Measurements from ENCODE around the gene ZBED6. TPM values are rescaled to one million over a fixed set of nuclear protein-coding genes. Genes with fewer than 3 reads are reported as not detected.

The ZBED6 gene
- total RNA-seq, 4 donors from 2014 or later, result 15.2 to 27.3 (median 18.3) TPM

DNA sequence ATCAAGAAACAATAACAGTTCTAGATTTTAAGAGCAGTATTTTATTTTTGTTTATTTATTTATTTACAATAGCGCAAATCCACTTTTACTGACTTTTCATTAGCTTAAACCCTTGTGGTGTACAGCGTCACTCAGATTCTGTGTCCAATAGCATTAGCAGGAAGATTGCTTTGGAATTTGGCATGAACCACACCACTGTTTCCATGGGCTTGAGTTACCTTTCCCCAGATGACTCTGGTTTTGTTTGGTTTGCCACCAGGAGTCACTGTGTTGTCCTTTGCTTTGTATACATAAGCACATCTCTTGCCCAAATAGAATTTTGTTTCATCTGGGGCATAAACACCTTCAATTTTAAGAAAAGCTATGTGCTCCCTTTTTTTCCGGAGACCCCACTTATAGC is 40.1 kb downstream of the ZBED6 start:
- 96 to 97% methylated on average over 3 of the region's 3 CpGs for WGBS, 2 donors
- no peak for DNase-seq (ENCODE audit: low spot score in 2 of 2)
- no peak for TF ChIP-seq CTCF (IDR thresholded peaks at IDR 0.05)
- TF ChIP-seq POLR2A (IDR thresholded peaks at IDR 0.05), result no peak
- H3K4me3 ChIP-seq (ENCODE audit: low read depth, poor library complexity, severe bottlenecking), result no peak overlapping the region
- intact Hi-C loops (cut with DNase I; ENCODE audit: low total_unique reads), result no loop called here

- whole genome bisulfite sequencing, 2 donors, result 50 to 58% methylated on average over 5 of the region's 5 CpGs
- no peak for DNase-seq (ENCODE audit: low spot score in 2 of 2)
- TF ChIP-seq POLR2A (IDR thresholded peaks at IDR 0.05), result no peak
- TF ChIP-seq CTCF (IDR thresholded peaks at IDR 0.05), result no peak
- intact Hi-C loops (cut with DNase I; ENCODE audit: low total_unique reads), result no loop called here
- H3K4me3 ChIP-seq (ENCODE audit: low read depth, poor library complexity, severe bottlenecking), result no peak overlapping the region
Measured at GRCh38 chr1:203839081-203839480, 43.7 kb downstream of the ZBED6 start.

- WGBS, 2 donors, result 97 to 98% methylated on average over 4 of the region's 4 CpGs
- no peak overlapping the region for H3K4me3 ChIP-seq (ENCODE audit: low read depth, poor library complexity, severe bottlenecking)
- DNase-seq (ENCODE audit: low spot score in 2 of 2), result no peak
- TF ChIP-seq CTCF (IDR thresholded peaks at IDR 0.05) (no peak), POLR2A (IDR thresholded peaks at IDR 0.05) (no peak)
- intact Hi-C loops (cut with DNase I; ENCODE audit: low total_unique reads), result no loop called here
Measured at GRCh38 chr1:203840208-203840808, 44.9 kb downstream of the ZBED6 start.

GRCh38 chr1:203842559-203842876 is 47.1 kb downstream of the ZBED6 start:
- 81 to 85% methylated on average over 2 of the region's 2 CpGs for WGBS, 2 donors
- intact Hi-C loops (cut with DNase I; ENCODE audit: low total_unique reads), result no loop called here
- DNase-seq (ENCODE audit: low spot score in 2 of 2), result no peak
- TF ChIP-seq CTCF (IDR thresholded peaks at IDR 0.05), result no peak
- TF ChIP-seq POLR2A (IDR thresholded peaks at IDR 0.05), result no peak
- H3K4me3 ChIP-seq (ENCODE audit: low read depth, poor library complexity, severe bottlenecking), result no peak overlapping the region

- TF ChIP-seq POLR2A (IDR thresholded peaks at IDR 0.05) (no peak), CTCF (IDR thresholded peaks at IDR 0.05) (no peak)
- intact Hi-C loops (cut with DNase I; ENCODE audit: low total_unique reads), result no loop called here
Measured at GRCh38 chr1:203843435-203843834, 48.0 kb downstream of the ZBED6 start.

More at GRCh38 chr1:203843435-203843834, 48.0 kb downstream of the ZBED6 start:
- no peak overlapping the region for H3K4me3 ChIP-seq (ENCODE audit: low read depth, poor library complexity, severe bottlenecking)
- DNase-seq (ENCODE audit: low spot score in 2 of 2), result no peak
- 64 to 84% methylated on average over 1 of the region's 1 CpG for WGBS, 2 donors

Other genes with a start within 250 kb of the ZBED6 start
- 100 to 1,000 TPM; 128 to 140 (median 132) TPM for gene ATP2B4, start 168.8 kb upstream of the ZBED6 start, total RNA-seq
- gene LAX1, start 30.4 kb upstream of the ZBED6 start, total RNA-seq, result under 1 TPM; 0.17 to 0.79 (median 0.48) TPM
- 100 to 1,000 TPM in 2 of 4 donors, 10 to 100 TPM in 2; 97.8 to 132 (median 107) TPM for gene ZC3H11A, start within 50 bp of the ZBED6 start, total RNA-seq
- gene SNRPE, start 66.0 kb downstream of the ZBED6 start, total RNA-seq, result 10 to 100 TPM; 36.5 to 51.1 (median 38.8) TPM